NT2/D1 (cell line): ENCODE data around the gene RPRD1B.

Experiments used
- SUZ12 ChIP-seq: IDR thresholded peaks from 2 replicates; pipeline ENCODE4 v1.6.1; 2011; ENCODE audit not compliant: insufficient read length, insufficient read depth; ENCODE audit errors: extremely low read depth
- YY1 ChIP-seq: IDR thresholded peaks from 2 replicates; pipeline ENCODE4 v1.6.1; 2011; ENCODE audit not compliant: insufficient read length, insufficient read depth

GRCh38 chr20:38044685-38045084 is 11.1 kb downstream of the RPRD1B start:
- TF ChIP-seq YY1 (no peak), SUZ12 (no peak)
